Activated CD8-positive, alpha-beta T cell treated with anti-CD3 and anti-CD28 coated beads for 36 hours (primary cell): ENCODE measurements around the gene ISCA1. TPM values are rescaled to one million over a fixed set of nuclear protein-coding genes. Genes with fewer than 3 reads are reported as not detected.
"Not testable (repeated sequence)": the region's sequence is repeated elsewhere in the genome, so short reads cannot be mapped to it uniquely, and the experiment has no call there.

Experiments used
- ATAC-seq: fragments of 200-7000 bp; cut with Tn5 transposase; one replicate; pipeline ENCODE4 v1.10.0; 2021; ENCODE audit warnings: mild to moderate bottlenecking, moderate library complexity
- CTCF ChIA-PET: fragments of 350-600 bp; sonication (Branson Sonifier 250); formaldehyde crosslinking; loops from one replicate; lab custom pipeline; 2021; ENCODE audit warnings: antibody characterized with exemption; lab: Charles Lee
- POLR2A ChIA-PET: fragments of 350-600 bp; sonication (Branson Sonifier 250); formaldehyde crosslinking; loops from one replicate; lab custom pipeline; 2021; ENCODE audit warnings: antibody characterized with exemption; lab: Charles Lee
- DNase-seq: peaks from one replicate; pipeline ENCODE4 v3.0.0-alpha.2; 2020
- H3K27ac Mint-ChIP-seq: one replicate; pipeline ENCODE4 v1.8.0; 2021; ENCODE audit warnings: mild to moderate bottlenecking, mixed read lengths
- H3K27me3 Mint-ChIP-seq: one replicate; pipeline ENCODE4 v1.8.0; 2021; ENCODE audit warnings: mixed read lengths
- H3K36me3 Mint-ChIP-seq: one replicate; pipeline ENCODE4 v1.8.0; 2021; ENCODE audit warnings: low read depth, mixed read lengths
- H3K4me1 Mint-ChIP-seq: one replicate; pipeline ENCODE4 v1.8.0; 2021; ENCODE audit warnings: low read depth, mixed read lengths
- H3K4me3 Mint-ChIP-seq: one replicate; pipeline ENCODE4 v1.8.0; 2021; ENCODE audit warnings: mild to moderate bottlenecking, moderate library complexity, mixed read lengths
- H3K9me3 Mint-ChIP-seq: one replicate; pipeline ENCODE4 v1.8.0; 2021; ENCODE audit warnings: mixed read lengths
- CTCF ChIP-seq: fragments of 200-600 bp; IDR thresholded peaks from one replicate; pipeline ENCODE4 v1.8.0; 2022; ENCODE audit warnings: antibody characterized with exemption, mild to moderate bottlenecking
- intact Hi-C: fragments of 100-400 bp; cut with micrococcal nuclease; formaldehyde crosslinking; loops from one replicate; pipeline ENCODE4 v1.10.0; 2022
- total RNA-seq, 2 experiments: library from RNA; stranded (reverse); gene quantifications; one replicate each; pipeline ENCODE4 v1.2.3, GENCODE V29; 2021

The ISCA1 gene
- total RNA-seq, 2 experiments from 2014 or later, result 33.3 to 35.0 TPM

- H3K4me1 Mint-ChIP-seq, result peaks cover 32% of the 10 kb centered on the region
- no peak for TF ChIP-seq CTCF
- peak overlapping the region; percentile 23 for H3K4me3 Mint-ChIP-seq
- peak; percentile 96 for ATAC-seq
- intact Hi-C loops, result no loop called here
- peak overlapping the region; percentile 94 for H3K27ac Mint-ChIP-seq
- CTCF ChIA-PET, result no interaction called here
- H3K27me3 Mint-ChIP-seq, result no peaks in the 10 kb centered on the region
- peaks cover 57% of the 10 kb centered on the region for H3K36me3 Mint-ChIP-seq
- H3K9me3 Mint-ChIP-seq, result no peaks in the 10 kb centered on the region
- POLR2A ChIA-PET, result interaction anchor here (0.5 to 0.9 kb wide), 3 partner anchors 21 to 52 kb away, joined by 3 to 4 read pairs (median 4); partner anchors contain the start of gene ISCA1
- peak; percentile 68 for DNase-seq
Observed at GRCh38 chr9:86303316-86303975, 21.1 kb upstream of the ISCA1 start.

- CTCF ChIA-PET, result interaction anchor here (1.0 kb wide), 1 partner anchor 15 kb away, joined by 4 read pairs; no protein-coding TSS in a partner anchor
- Mint-ChIP-seq H3K9me3 (no peaks in the 10 kb centered on the region), H3K36me3 (peaks cover 58% of the 10 kb centered on the region), H3K4me1 (peaks cover 32% of the 10 kb centered on the region), H3K27ac (peak overlapping the region; percentile 69), H3K4me3 (no peak overlapping the region), H3K27me3 (no peaks in the 10 kb centered on the region)
- DNase-seq (no peak), ATAC-seq (no peak)
- POLR2A ChIA-PET, result interaction anchor here (0.7 kb wide), 1 partner anchor 10 kb away, joined by 3 read pairs; no protein-coding TSS in a partner anchor
- intact Hi-C loops, result no loop called here
- TF ChIP-seq CTCF, result no peak
Observed at GRCh38 chr9:86301686-86302085, 19.3 kb upstream of the ISCA1 start.

DNA sequence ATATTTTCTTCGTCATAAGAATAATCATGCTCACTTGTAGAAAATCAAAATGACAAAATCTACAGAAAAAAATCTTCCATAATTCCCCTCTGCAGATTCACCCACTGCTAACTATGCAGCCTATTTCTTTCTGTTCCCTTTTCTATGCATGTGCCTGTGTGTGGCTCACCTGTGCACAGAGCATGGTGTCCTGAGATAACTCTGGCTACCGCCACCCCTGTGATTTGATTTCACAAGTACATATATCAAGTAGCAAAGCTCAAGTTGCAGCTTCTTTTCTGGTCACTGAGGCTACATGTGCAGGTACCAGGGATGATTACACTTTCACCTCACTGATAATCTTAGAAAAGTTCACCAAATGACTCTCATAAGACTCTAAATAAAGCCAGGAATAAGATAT is 18.4 kb upstream of the ISCA1 start:
- DNase-seq (no peak), ATAC-seq (no peak)
- Mint-ChIP-seq H3K27ac (no peak overlapping the region), H3K27me3 (no peaks in the 10 kb centered on the region), H3K4me1 (peaks cover 30% of the 10 kb centered on the region), H3K36me3 (peaks cover 54% of the 10 kb centered on the region), H3K4me3 (no peak overlapping the region), H3K9me3 (no peaks in the 10 kb centered on the region)
- CTCF ChIA-PET, result interaction anchor here (1.3 kb wide), 1 partner anchor 25 kb away, joined by 5 read pairs; no protein-coding TSS in a partner anchor
- POLR2A ChIA-PET, result no interaction called here
- intact Hi-C loops, result no loop called here
- TF ChIP-seq CTCF, result no peak

GRCh38 chr9:86298873-86299272 is 16.5 kb upstream of the ISCA1 start:
- TF ChIP-seq CTCF, result no peak
- POLR2A ChIA-PET, result interaction anchor here (0.6 kb wide), 1 partner anchor 17 kb away, joined by 3 read pairs; the partner anchor contains the start of gene ISCA1
- H3K4me1 Mint-ChIP-seq, result peaks cover 24% of the 10 kb centered on the region
- no peak for ATAC-seq
- no peak for DNase-seq
- peak overlapping the region; percentile 57 for H3K27ac Mint-ChIP-seq
- intact Hi-C loops, result loop anchor here (5.0 kb wide), 1 partner anchor 38 kb away; no protein-coding TSS in a partner anchor
- H3K27me3 Mint-ChIP-seq, result no peaks in the 10 kb centered on the region
- H3K4me3 Mint-ChIP-seq, result no peak overlapping the region
- peaks cover 47% of the 10 kb centered on the region for H3K36me3 Mint-ChIP-seq
- H3K9me3 Mint-ChIP-seq, result no peaks in the 10 kb centered on the region
- CTCF ChIA-PET, result no interaction called here

DNA sequence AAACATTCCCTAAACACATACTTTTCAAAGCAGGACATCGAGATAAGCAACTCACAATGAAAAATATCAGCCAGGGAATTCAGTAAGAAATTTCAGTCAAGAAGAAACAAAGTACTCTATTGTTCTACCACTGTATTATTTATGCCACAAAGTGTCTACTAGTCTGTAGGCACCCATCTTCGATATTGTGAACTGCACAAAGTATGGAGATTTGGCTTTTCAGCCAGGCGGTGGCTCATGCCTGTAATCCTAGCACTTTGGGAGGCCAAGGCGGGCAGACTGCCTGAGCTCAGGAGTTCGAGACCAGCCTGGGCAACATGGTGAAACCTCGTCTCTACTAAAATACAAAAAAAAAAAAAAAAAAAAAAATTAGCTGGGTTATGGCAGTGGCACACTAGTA is 8.0 kb upstream of the ISCA1 start:
- ATAC-seq, CTCF ChIA-PET, DNase-seq, H3K27me3 Mint-ChIP-seq, H3K27ac Mint-ChIP-seq, H3K36me3 Mint-ChIP-seq, H3K4me3 Mint-ChIP-seq, H3K9me3 Mint-ChIP-seq, POLR2A ChIA-PET, intact Hi-C loops: not testable (repeated sequence)
- peaks cover 14% of the 10 kb centered on the region for H3K4me1 Mint-ChIP-seq
